HepG2 (cell line): ENCODE results near the gene PM20D1. TPM values are rescaled to one million over a fixed set of nuclear protein-coding genes. Genes with fewer than 3 reads are reported as not detected.

ENCODE experiments used
- ATAC-seq: fragments of 200-7000 bp; cut with Tn5 transposase; 3 replicates; pipeline ENCODE4 v1.9.1; 2020; ENCODE audit warnings: mild to moderate bottlenecking, moderate library complexity
- BruUV-seq: library from RNA; stranded (reverse); fragments of 400-500 nt; replicated peaks from 2 replicates; lab custom pipeline; 2021; lab: Mats Ljungman, UMichigan
- CTCF ChIA-PET: fragments of 300-600 bp; formaldehyde crosslinking; extraction: SDS; loops from one replicate; lab custom pipeline; 2021; ENCODE audit warnings: low total read pairs, inconsistent platforms, low intra/inter-chr PET ratio; lab: Yijun Ruan, JAX
- POLR2A ChIA-PET: fragments of 350-600 bp; sonication (Branson Sonifier 250); formaldehyde crosslinking; loops from one replicate; lab custom pipeline; 2020; ENCODE audit warnings: antibody characterized with exemption, inconsistent platforms; lab: Yijun Ruan, JAX
- DNase-seq: peaks from one replicate; pipeline ENCODE4 v3.0.0-alpha.2; 2015; ENCODE audit warnings: low spot score
- FAIRE-seq: peaks from 3 replicates; lab custom pipeline; 2011; peaks lifted over from hg19 to GRCh38; lab: Jason Lieb, UNC
- H2AFZ ChIP-seq: one replicate; pipeline ENCODE4 v1.6.1; 2011; ENCODE audit warnings: low read length, inconsistent platforms
- H3K27ac ChIP-seq: fragments of 300-600 bp; 3 replicates; pipeline ENCODE4 v1.8.0; 2011; ENCODE audit warnings: mixed run types, mild to moderate bottlenecking, mixed read lengths, low read length, inconsistent platforms; ENCODE audit not compliant: insufficient read depth; ENCODE audit errors: extremely low read length
- H3K27me3 ChIP-seq, 2 experiments: fragments of 200-600 bp in 1 of 2; 2 replicates in 1 of 2; 3 replicates in 1 of 2; pipeline versions ENCODE4 v1.6.0 to v1.8.0; 2011; ENCODE audit warnings: low read length in 2 of 2, mild to moderate bottlenecking in 2 of 2, moderate library complexity in 2 of 2, inconsistent platforms in 1 of 2; ENCODE audit not compliant: insufficient read depth in 2 of 2, control insufficient read depth in 1 of 2
- H3K36me3 ChIP-seq, 2 experiments: fragments of 200-600 bp in 1 of 2; replicated peaks in 1 of 2; 2 replicates in 1 of 2; 3 replicates in 1 of 2; pipeline versions ENCODE4 v1.5.1 to v1.8.0; 2011; ENCODE audit warnings: low read length in 2 of 2, inconsistent platforms in 1 of 2; ENCODE audit not compliant: insufficient read depth in 2 of 2, control insufficient read depth in 1 of 2
- H3K4me1 ChIP-seq: 2 replicates; pipeline ENCODE4 v1.5.1; 2012; ENCODE audit warnings: low read length, inconsistent platforms; ENCODE audit not compliant: insufficient read depth
- H3K4me2 ChIP-seq: 2 replicates; pipeline ENCODE4 v1.6.0; 2011; ENCODE audit warnings: low read depth, low read length, inconsistent platforms
- H3K4me3 ChIP-seq, 3 experiments: fragments of 200-600 bp in 1 of 3; sonication (generic), shearing (Covaris generic) in 1 of 3; replicated peaks in 1 of 3; 2 replicates each; pipeline ENCODE4 v1.5.1; 2011 to 2016; ENCODE audit warnings: low read length in 3 of 3, inconsistent platforms in 2 of 3, low read depth in 2 of 3, mild to moderate bottlenecking in 2 of 3, control low read depth in 1 of 3, mixed read lengths in 1 of 3; ENCODE audit not compliant: insufficient read depth in 1 of 3
- H3K79me2 ChIP-seq: one replicate; pipeline ENCODE4 v1.6.1; 2011; ENCODE audit warnings: low read length, inconsistent platforms; ENCODE audit not compliant: insufficient read depth
- H3K9ac ChIP-seq: 2 replicates; pipeline ENCODE4 v1.6.0; 2011; ENCODE audit warnings: mild to moderate bottlenecking, low read depth, low read length, inconsistent platforms; ENCODE audit not compliant: insufficient read depth
- H3K9me3 ChIP-seq: 2 replicates; pipeline ENCODE4 v1.5.1; 2012; ENCODE audit warnings: mild to moderate bottlenecking, low read length
- H4K20me1 ChIP-seq: 2 replicates; pipeline ENCODE4 v1.6.0; 2011; ENCODE audit warnings: inconsistent platforms, mild to moderate bottlenecking, low read length, moderate library complexity; ENCODE audit not compliant: insufficient read depth
- ATRX ChIP-seq: sonication (generic); formaldehyde crosslinking; IDR thresholded peaks from 2 replicates; pipeline ENCODE4 v1.4.0; 2020; ENCODE audit warnings: missing genetic modification reagents, borderline replicate concordance
- ELF1 ChIP-seq: sonication (generic); formaldehyde crosslinking; IDR thresholded peaks from 2 replicates; pipeline ENCODE4 v1.4.0; 2020; ENCODE audit warnings: missing genetic modification reagents
- GABPA ChIP-seq, 2 experiments: IDR thresholded peaks; 2 replicates each; pipeline ENCODE4 v1.6.1; 2011 to 2016; ENCODE audit warnings: low read depth in 2 of 2, low read length in 1 of 2, missing biosample characterization in 1 of 2, missing genetic modification characterization in 1 of 2
- GABPB1 ChIP-seq: IDR thresholded peaks from 2 replicates; pipeline ENCODE4 v1.6.1; 2016; ENCODE audit warnings: mild to moderate bottlenecking, missing genetic modification reagents, moderate library complexity, missing compliant biosample characterization
- NFKB2 ChIP-seq: sonication (generic); formaldehyde crosslinking; IDR thresholded peaks from 2 replicates; pipeline ENCODE4 v1.4.0; 2020; ENCODE audit warnings: missing genetic modification reagents, borderline replicate concordance
- REL ChIP-seq: sonication (generic); formaldehyde crosslinking; conservative IDR thresholded peaks from 2 replicates; pipeline ENCODE4 v1.8.0; 2022; ENCODE audit warnings: mild to moderate bottlenecking, missing genetic modification reagents, moderate library complexity
- SAP130 ChIP-seq: IDR thresholded peaks from 2 replicates; pipeline ENCODE4 v1.6.1; 2016; ENCODE audit warnings: low read depth
- TFAP4 ChIP-seq: sonication (generic); IDR thresholded peaks from 2 replicates; pipeline ENCODE4 v1.6.1; 2016; ENCODE audit warnings: low read depth, borderline replicate concordance
- ZNF160 ChIP-seq: sonication (generic); formaldehyde crosslinking; IDR thresholded peaks from 2 replicates; pipeline ENCODE4 v1.8.0; 2022; ENCODE audit warnings: mild to moderate bottlenecking, inconsistent platforms, missing genetic modification reagents
- ZNF251 ChIP-seq: sonication (generic); formaldehyde crosslinking; IDR thresholded peaks from 2 replicates; pipeline ENCODE4 v1.9.0; 2021; ENCODE audit warnings: mild to moderate bottlenecking, missing genetic modification reagents
- ZNF331 ChIP-seq: sonication (generic); formaldehyde crosslinking; IDR thresholded peaks from 2 replicates; pipeline ENCODE4 v1.4.0; 2020; ENCODE audit warnings: missing genetic modification reagents
- ZNF770 ChIP-seq: sonication (generic); formaldehyde crosslinking; IDR thresholded peaks from 2 replicates; pipeline ENCODE4 v1.5.0; 2020; ENCODE audit warnings: mild to moderate bottlenecking, missing genetic modification reagents
- ZNF780A ChIP-seq: sonication (generic); formaldehyde crosslinking; IDR thresholded peaks from 2 replicates; pipeline ENCODE4 v1.8.0; 2022; ENCODE audit warnings: mild to moderate bottlenecking, missing genetic modification reagents, moderate library complexity
- WGBS: methylation state at CpG from one replicate; pipeline ENCODE4 v1.1.6; 2017; ENCODE audit warnings: low lambda C conversion rate; 5-methylcytosine and 5-hydroxymethylcytosine counted together
- in situ Hi-C: cut with HindIII; loops from 2 replicates; pipeline ENCODE4 v1.10.0; 2017; ENCODE audit warnings: low pct_unique_long_range_greater_than_20kb; ENCODE audit not compliant: extremely low pct_ligation_motif_present
- intact Hi-C: fragments of 100-400 bp; cut with micrococcal nuclease; formaldehyde crosslinking; loops from one replicate; pipeline ENCODE4 v1.10.0; 2022; ENCODE audit not compliant: unreplicated experiment
- polyA plus RNA-seq, 8 experiments: library from polyadenylated mRNA; depleted of rRNA in 3 of 8; stranded (reverse) in 7 of 8; unstranded in 1 of 8; fragments of >200 nt; fragmentation: Illumina TruSeq in 4 of 8; extraction: Trizol in 4 of 8; gene quantifications; 2 replicates each; pipeline versions ENCODE4 v1.2.1 to v1.2.3, GENCODE V29; 2011 to 2016; ENCODE audit warnings: low read depth in 4 of 8, missing spikeins in 1 of 8, mixed read lengths in 1 of 8; ENCODE audit not compliant: insufficient read depth in 1 of 8
- total RNA-seq, 5 experiments: library from RNA; depleted of rRNA; stranded (reverse); fragments of >200 nt; fragmentation: Illumina TruSeq; extraction: Trizol; gene quantifications; 2 replicates each; pipeline ENCODE4 v1.2.3, GENCODE V29; 2016; ENCODE audit warnings: low read depth in 1 of 5

PM20D1 gene
- total and polyA plus RNA-seq, 2 of the 13 experiments (the other 11 are each of a cell fraction or from before 2014, with no cell fraction given): not detected

- TF ChIP-seq NFKB2 (CRISPR knock-in tag): no peak
- TF ChIP-seq ZNF160 (CRISPR knock-in tag): no peak
- no peak for TF ChIP-seq ZNF331
- no peak for TF ChIP-seq REL
- no peak for TF ChIP-seq ZNF251
- TF ChIP-seq ZNF770 (CRISPR knock-in tag): no peak
- TF ChIP-seq ZNF780A (CRISPR knock-in tag): no peak
- TF ChIP-seq, all 625 proteins: peak for 0
Measured at GRCh38 chr1:205834751-205835150, 15.2 kb downstream of the PM20D1 start (continued).

- ChIA-PET POLR2A (no interaction called here), CTCF (no interaction called here)
- H3K79me2 ChIP-seq: no peaks in the 10 kb centered on the region
- H3K9ac ChIP-seq: no peak overlapping the region
- 45% methylated on average over 6 of the region's 6 CpGs for WGBS
- H3K4me1 ChIP-seq: no peaks in the 10 kb centered on the region
- no peaks in the 10 kb centered on the region for H3K36me3 ChIP-seq
- DNase-seq (no peak), FAIRE-seq (no peak), ATAC-seq (no peak; the same call in 2 of the 3 replicates)
- no peaks in the 10 kb centered on the region for H3K9me3 ChIP-seq
- in situ Hi-C loops: no loop called here
- H3K4me3 ChIP-seq: no peak overlapping the region
- no peak overlapping the region for H2AFZ ChIP-seq
- no peak overlapping the region for H3K27ac ChIP-seq
- H3K4me2 ChIP-seq: no peak overlapping the region
- no TSS peak for BruUV-seq
- intact Hi-C loops: no loop called here
- TF ChIP-seq TFAP4 (peak; percentile 47; the same call in 1 of the 2 replicates), SAP130 (CRISPR knock-in tag) (peak; percentile 26; the same call in 1 of the 2 replicates), ATRX (CRISPR knock-in tag) (no peak), GABPB1 (no peak), ELF1 (CRISPR knock-in tag) (peak; percentile 36; the same call in 1 of the 2 replicates), GABPA (IDR thresholded peaks at IDR 0.05; ENCODE audit: low read depth, low read length) (no peak), GABPA (CRISPR knock-in tag; IDR thresholded peaks at IDR 0.05; ENCODE audit: low read depth) (peak; percentile 71)
- H3K27me3 ChIP-seq: peaks cover 0 to 35% of the 10 kb centered on the region in 2 experiments; a peak in 2 of 5 replicates
- H4K20me1 ChIP-seq: no peaks in the 10 kb centered on the region
Measured at GRCh38 chr1:205832326-205832751, 17.6 kb downstream of the PM20D1 start.
